ENCODE measurements around the gene HIVEP3.

The HIVEP3 gene

DNA sequence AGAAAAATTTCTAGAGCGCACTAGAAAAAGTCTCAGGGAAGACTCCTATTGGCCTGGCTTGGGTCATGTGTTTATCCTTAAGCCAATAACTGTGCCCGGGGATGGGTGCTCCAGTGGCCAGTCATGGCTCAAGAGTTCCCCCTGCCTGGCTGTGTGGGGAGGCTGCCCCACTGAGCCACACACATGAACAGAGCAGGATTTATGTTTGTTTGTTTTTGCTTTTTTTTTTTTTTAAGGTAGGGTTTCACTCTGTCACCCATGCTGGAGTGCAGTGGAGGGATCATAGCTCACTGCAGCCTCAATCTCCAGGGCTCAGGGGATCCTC is 456.1 kb downstream of the HIVEP3 start:
- no peak overlapping the region for H3K27ac ChIP-seq (replicated peaks)
- H3K27me3 ChIP-seq (ENCODE audit: insufficient read depth, poor library complexity, severe bottlenecking): no peaks in the 10 kb centered on the region
- no peak overlapping the region for H3K4me3 ChIP-seq (replicated peaks; ENCODE audit: insufficient read depth, low read length)
- no peak for TF ChIP-seq POLR2AphosphoS5 (IDR thresholded peaks at IDR 0.05; ENCODE audit: low read depth)
- TF ChIP-seq, protein P1, sequence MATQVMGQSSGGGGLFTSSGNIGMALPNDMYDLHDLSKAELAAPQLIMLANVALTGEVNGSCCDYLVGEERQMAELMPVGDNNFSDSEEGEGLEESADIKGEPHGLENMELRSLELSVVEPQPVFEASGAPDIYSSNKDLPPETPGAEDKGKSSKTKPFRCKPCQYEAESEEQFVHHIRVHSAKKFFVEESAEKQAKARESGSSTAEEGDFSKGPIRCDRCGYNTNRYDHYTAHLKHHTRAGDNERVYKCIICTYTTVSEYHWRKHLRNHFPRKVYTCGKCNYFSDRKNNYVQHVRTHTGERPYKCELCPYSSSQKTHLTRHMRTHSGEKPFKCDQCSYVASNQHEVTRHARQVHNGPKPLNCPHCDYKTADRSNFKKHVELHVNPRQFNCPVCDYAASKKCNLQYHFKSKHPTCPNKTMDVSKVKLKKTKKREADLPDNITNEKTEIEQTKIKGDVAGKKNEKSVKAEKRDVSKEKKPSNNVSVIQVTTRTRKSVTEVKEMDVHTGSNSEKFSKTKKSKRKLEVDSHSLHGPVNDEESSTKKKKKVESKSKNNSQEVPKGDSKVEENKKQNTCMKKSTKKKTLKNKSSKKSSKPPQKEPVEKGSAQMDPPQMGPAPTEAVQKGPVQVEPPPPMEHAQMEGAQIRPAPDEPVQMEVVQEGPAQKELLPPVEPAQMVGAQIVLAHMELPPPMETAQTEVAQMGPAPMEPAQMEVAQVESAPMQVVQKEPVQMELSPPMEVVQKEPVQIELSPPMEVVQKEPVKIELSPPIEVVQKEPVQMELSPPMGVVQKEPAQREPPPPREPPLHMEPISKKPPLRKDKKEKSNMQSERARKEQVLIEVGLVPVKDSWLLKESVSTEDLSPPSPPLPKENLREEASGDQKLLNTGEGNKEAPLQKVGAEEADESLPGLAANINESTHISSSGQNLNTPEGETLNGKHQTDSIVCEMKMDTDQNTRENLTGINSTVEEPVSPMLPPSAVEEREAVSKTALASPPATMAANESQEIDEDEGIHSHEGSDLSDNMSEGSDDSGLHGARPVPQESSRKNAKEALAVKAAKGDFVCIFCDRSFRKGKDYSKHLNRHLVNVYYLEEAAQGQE (IDR thresholded peaks at IDR 0.05; ENCODE audit: insufficient replicate concordance, low read depth): no peak
- no peak for TF ChIP-seq GABPA (IDR thresholded peaks at IDR 0.05; ENCODE audit: low read depth)
- TF ChIP-seq SPI1 (IDR thresholded peaks at IDR 0.05; ENCODE audit: borderline replicate concordance, low read depth): no peak
- TF ChIP-seq, protein P2, sequence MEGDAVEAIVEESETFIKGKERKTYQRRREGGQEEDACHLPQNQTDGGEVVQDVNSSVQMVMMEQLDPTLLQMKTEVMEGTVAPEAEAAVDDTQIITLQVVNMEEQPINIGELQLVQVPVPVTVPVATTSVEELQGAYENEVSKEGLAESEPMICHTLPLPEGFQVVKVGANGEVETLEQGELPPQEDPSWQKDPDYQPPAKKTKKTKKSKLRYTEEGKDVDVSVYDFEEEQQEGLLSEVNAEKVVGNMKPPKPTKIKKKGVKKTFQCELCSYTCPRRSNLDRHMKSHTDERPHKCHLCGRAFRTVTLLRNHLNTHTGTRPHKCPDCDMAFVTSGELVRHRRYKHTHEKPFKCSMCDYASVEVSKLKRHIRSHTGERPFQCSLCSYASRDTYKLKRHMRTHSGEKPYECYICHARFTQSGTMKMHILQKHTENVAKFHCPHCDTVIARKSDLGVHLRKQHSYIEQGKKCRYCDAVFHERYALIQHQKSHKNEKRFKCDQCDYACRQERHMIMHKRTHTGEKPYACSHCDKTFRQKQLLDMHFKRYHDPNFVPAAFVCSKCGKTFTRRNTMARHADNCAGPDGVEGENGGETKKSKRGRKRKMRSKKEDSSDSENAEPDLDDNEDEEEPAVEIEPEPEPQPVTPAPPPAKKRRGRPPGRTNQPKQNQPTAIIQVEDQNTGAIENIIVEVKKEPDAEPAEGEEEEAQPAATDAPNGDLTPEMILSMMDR (IDR thresholded peaks at IDR 0.05; ENCODE audit: insufficient read depth, low read length): no peak
- no peak for DNase-seq (ENCODE audit: low read depth in 1 of 2, low spot score in 1 of 2)

DNA sequence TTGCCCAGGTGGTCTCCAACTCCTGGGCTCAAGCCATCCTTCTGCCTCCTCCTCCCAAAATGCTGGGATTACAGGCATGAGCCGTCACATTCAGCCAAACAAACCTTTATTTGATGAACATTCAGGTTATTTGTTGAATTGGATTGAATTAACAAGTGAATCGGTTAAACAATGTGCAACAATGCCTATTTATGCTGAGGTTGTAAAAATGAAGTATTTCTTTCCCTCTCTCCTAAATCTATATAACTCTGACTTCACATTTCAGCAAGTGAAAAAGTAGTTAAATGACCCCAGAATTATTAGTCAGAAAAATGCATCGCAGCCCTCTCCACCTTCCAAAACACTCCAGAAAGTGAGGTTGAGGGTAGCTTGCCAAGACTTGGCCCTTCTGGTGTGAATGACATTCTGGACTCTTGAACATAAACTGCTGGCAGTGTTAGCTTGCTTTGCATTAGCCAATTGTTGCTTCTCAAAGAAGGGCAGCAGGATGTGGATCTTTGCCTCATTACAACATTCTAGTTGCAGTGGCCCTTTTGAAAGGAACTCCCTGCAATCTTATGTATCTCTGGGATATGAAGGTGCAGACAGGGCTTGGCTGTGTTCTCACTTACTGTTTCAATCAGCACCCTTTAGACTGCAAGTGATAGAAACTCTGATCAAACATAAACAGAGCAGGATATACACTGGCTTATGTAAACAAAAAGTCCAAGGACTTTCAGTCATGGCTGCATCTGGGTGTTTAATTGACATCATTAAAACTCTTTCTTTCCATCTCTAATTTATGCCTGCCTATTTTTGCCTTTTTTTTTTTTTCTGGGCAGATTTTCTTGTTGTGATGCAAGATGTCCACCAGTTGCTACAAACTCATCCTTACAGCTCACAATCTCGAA is 456.7 kb downstream of the HIVEP3 start:
- no peaks in the 10 kb centered on the region for H3K27me3 ChIP-seq (ENCODE audit: insufficient read depth, poor library complexity, severe bottlenecking)
- H3K27ac ChIP-seq (replicated peaks): no peak overlapping the region
- H3K4me3 ChIP-seq (replicated peaks; ENCODE audit: insufficient read depth, low read length): no peak overlapping the region
- DNase-seq (ENCODE audit: low read depth in 1 of 2, low spot score in 1 of 2): no peak
- TF ChIP-seq, protein P1 (IDR thresholded peaks at IDR 0.05; ENCODE audit: insufficient replicate concordance, low read depth): no peak
- no peak for TF ChIP-seq GABPA (IDR thresholded peaks at IDR 0.05; ENCODE audit: low read depth)
- TF ChIP-seq SPI1 (IDR thresholded peaks at IDR 0.05; ENCODE audit: borderline replicate concordance, low read depth): no peak
- no peak for TF ChIP-seq POLR2AphosphoS5 (IDR thresholded peaks at IDR 0.05; ENCODE audit: low read depth)
- TF ChIP-seq, protein P2 (IDR thresholded peaks at IDR 0.05; ENCODE audit: insufficient read depth, low read length): no peak

DNA sequence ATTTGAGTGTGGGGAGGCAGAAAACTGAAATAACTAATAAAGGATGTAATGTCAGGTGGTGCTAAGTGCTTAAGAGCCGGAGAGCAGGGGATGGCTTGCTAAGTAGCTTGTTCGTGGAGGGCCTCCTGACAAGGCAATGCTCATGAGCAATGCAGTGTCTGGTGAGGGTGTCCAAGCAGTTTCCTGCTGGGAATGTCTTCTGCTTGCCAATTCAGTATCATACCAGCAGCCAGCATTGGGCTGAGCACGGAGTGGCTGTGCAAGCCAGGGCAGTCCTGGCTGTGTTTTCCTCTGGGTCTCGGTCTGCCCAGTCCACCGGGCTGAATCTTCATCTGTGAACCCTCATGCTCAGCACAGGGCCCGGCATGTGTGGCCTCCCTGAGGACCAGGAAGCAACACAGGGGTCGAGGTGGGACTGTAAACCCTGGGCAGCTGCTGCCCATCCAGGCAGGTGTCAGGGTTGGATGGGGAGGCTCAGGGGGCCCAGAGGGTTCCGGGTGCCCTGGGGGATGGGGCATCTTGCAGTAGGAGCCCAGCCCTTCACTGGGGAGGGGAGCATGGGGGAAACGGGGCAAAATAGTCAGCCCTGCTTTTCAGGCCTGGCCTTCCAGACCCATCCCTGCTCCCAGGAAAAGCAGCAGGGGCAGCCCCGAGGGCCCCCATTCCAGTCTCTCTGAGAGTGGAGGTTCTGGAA is 461.7 kb downstream of the HIVEP3 start:
- Histone ChIP-seq H3K27ac (replicated peaks) (no peak overlapping the region), H3K4me3 (replicated peaks; ENCODE audit: insufficient read depth, low read length) (no peak overlapping the region), H3K27me3 (ENCODE audit: insufficient read depth, poor library complexity, severe bottlenecking) (no peaks in the 10 kb centered on the region)
- TF ChIP-seq, protein P2 (IDR thresholded peaks at IDR 0.05; ENCODE audit: insufficient read depth, low read length): no peak
- TF ChIP-seq GABPA (IDR thresholded peaks at IDR 0.05; ENCODE audit: low read depth) (no peak), POLR2AphosphoS5 (IDR thresholded peaks at IDR 0.05; ENCODE audit: low read depth) (no peak), SPI1 (IDR thresholded peaks at IDR 0.05; ENCODE audit: borderline replicate concordance, low read depth) (no peak)
- TF ChIP-seq, protein P1 (IDR thresholded peaks at IDR 0.05; ENCODE audit: insufficient replicate concordance, low read depth): no peak
- no peak for DNase-seq (ENCODE audit: low read depth in 1 of 2, low spot score in 1 of 2)
